Upper lobe of right lung (tissue), 1 donor: ENCODE results near the gene TFCP2. TPM values are rescaled to one million over a fixed set of nuclear protein-coding genes. Genes with fewer than 3 reads are reported as not detected.
A peak's percentile ranks its signal among the peaks of the same experiment; 100 is the strongest.

Source experiments
- ATAC-seq: fragments of 200-7000 bp; cut with Tn5 transposase; one replicate; pipeline ENCODE4 v1.9.1; 2020; ENCODE audit warnings: mild to moderate bottlenecking, moderate library complexity
- DNase-seq: peaks from one replicate; pipeline ENCODE4 v3.0.0-alpha.2; 2020
- H3K27ac ChIP-seq: fragments of 200-600 bp; one replicate; pipeline ENCODE4 v1.8.0; 2022
- H3K27me3 ChIP-seq: fragments of 200-600 bp; one replicate; pipeline ENCODE4 v1.8.0; 2022; ENCODE audit warnings: mild to moderate bottlenecking
- H3K36me3 ChIP-seq: fragments of 200-600 bp; one replicate; pipeline ENCODE4 v1.8.0; 2022
- H3K4me1 ChIP-seq: fragments of 200-600 bp; one replicate; pipeline ENCODE4 v1.8.0; 2022
- H3K4me3 ChIP-seq: fragments of 200-600 bp; one replicate; pipeline ENCODE4 v1.8.0; 2022; ENCODE audit warnings: mild to moderate bottlenecking
- H3K9me3 ChIP-seq: fragments of 200-600 bp; one replicate; pipeline ENCODE4 v1.8.0; 2022
- intact Hi-C: fragments of 100-400 bp; cut with DNase I; formaldehyde crosslinking; loops from one replicate; pipeline ENCODE4 v1.11.0; 2022
- total RNA-seq: library from RNA; stranded (reverse); fragmentation: NEBNext Ultra II Directional; extraction: Animal tissue kit (Norgen Biotek cat#: 25700); gene quantifications from one replicate; pipeline ENCODE4 v1.2.1, GENCODE V29; 2021
- TF ChIP-seq, protein P1 (sequence below): fragments of 200-600 bp; IDR thresholded peaks from one replicate; pipeline ENCODE4 v1.8.0; 2022; ENCODE audit warnings: antibody characterized with exemption
- donor health status: DM: no; HTN: yes; CAD: no; lungs with severe emphysema.

The TFCP2 gene
- total RNA-seq, 1 donor from 2014 or later, result 25.0 TPM

DNA sequence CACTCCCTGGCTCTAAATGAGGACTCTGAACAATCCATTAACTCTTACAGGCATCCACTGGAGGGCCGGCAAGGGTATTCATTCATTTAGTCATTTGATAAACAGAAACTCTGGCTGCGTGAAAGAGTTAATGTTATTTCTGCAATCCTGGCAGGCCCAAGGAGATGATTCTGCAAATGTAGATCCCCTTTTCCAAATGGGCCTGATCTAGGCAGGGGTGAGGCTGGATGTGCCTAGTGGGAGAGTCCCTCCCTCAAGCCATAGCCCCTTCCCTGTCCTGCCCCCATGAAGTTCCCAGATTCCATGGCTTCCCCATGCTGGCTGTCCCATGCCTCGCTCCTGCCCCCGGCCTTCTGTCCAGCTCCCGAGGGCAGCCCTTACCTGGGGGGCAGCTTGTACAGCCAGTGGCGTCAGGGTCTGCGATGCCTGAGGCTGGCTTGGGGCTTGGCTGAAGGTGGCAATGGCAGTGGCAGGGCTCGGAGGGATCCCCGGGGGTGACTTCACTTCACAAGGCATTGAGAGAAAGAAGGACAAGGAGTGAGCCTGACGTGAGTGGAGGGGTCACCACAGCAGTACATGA lies 26.5 kb upstream of the TFCP2 start:
- Histone ChIP-seq H3K27ac (no peak overlapping the region), H3K36me3 (no peaks in the 10 kb centered on the region), H3K27me3 (no peaks in the 10 kb centered on the region), H3K4me3 (no peak overlapping the region), H3K9me3 (no peaks in the 10 kb centered on the region), H3K4me1 (no peaks in the 10 kb centered on the region)
- ATAC-seq, result no peak
- no peak for DNase-seq
- intact Hi-C loops, result no loop called here
- TF ChIP-seq, protein P1, sequence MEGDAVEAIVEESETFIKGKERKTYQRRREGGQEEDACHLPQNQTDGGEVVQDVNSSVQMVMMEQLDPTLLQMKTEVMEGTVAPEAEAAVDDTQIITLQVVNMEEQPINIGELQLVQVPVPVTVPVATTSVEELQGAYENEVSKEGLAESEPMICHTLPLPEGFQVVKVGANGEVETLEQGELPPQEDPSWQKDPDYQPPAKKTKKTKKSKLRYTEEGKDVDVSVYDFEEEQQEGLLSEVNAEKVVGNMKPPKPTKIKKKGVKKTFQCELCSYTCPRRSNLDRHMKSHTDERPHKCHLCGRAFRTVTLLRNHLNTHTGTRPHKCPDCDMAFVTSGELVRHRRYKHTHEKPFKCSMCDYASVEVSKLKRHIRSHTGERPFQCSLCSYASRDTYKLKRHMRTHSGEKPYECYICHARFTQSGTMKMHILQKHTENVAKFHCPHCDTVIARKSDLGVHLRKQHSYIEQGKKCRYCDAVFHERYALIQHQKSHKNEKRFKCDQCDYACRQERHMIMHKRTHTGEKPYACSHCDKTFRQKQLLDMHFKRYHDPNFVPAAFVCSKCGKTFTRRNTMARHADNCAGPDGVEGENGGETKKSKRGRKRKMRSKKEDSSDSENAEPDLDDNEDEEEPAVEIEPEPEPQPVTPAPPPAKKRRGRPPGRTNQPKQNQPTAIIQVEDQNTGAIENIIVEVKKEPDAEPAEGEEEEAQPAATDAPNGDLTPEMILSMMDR, result no peak

DNA sequence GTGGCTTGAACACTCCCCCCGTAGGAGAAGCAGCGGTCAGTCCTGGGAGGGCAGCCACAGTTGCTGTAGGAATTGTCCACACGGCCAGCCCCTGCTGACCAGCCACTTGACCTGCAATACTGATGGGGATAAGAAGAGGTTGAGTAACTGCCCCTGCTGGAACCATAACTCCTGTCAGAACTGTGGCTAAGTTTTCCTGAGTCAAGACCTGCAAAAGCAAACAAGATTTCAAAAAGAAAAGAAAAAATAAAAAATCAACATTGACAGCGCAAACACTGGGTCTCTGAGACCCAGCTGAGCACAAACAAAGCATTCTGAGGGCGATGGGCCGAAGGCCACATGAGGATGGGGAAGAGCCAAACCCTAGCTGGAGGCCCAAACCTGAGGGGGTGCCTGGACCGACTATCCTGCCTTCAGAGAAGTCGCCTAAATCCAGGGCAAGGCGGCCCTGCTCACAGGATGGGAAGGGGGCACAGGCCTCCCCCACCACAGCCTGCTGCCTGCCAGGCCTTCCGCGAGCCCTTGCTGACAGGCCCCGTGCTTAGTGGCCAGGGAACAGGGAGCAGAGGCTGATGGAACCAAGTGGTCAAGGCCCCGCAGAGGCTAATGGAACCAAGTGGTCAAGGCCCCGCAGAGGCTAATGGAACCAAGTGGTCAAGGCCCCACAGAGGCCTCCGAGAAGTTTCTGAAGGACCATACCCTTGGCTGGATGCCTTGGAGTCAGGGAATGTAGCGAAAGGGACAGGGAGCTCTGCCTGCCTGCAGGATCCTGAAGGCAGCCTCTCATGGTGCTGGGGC lies 25.8 kb upstream of the TFCP2 start:
- TF ChIP-seq, protein P1, result no peak
- peak; percentile 7 for ATAC-seq
- H3K4me3 ChIP-seq, result no peak overlapping the region
- H3K36me3 ChIP-seq, result no peaks in the 10 kb centered on the region
- intact Hi-C loops, result no loop called here
- H3K27me3 ChIP-seq, result no peaks in the 10 kb centered on the region
- DNase-seq, result no peak
- no peaks in the 10 kb centered on the region for H3K4me1 ChIP-seq
- H3K27ac ChIP-seq, result no peak overlapping the region
- H3K9me3 ChIP-seq, result no peaks in the 10 kb centered on the region

DNA sequence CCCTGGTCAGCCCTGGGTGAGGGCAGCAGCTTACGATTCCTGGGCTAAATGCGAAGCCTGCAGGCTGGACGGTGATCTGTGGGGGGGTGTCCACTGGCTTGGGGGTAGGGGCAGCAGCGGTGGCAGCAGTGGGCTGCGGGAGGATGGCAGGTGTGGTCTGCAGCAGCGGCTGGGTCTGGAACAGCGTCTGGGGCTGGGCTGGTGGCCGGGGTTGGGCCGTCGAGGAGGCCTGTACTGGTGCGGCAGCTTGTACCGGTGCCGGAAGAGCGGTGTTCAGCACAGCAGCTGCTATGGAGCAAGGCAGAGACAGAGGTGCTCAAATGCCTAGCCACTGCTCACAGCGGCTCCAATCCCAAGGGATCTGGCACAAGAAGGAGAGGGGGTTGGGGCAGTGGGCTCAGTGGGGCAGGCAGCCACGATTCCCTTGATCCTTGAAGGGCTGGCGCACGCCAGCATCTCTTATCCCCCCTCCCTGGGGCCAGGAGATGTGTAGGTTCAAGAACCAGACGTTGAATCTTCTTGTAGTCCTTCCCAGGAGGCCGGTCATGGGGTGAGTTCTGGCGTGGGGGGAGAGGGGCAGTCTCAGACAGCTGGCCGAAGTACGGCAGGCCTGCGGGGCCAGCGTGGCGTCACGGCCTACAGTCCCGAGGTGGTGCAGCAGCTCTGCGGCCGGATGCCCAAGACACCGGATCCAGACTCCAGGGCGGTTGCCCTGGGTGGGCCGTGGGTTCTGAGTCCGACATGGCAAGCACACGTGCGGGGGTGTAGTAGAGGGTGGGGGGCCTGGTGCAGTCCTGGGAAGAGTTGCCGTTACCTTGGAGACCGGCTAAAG lies 25.0 kb upstream of the TFCP2 start:
- H3K4me1 ChIP-seq, result no peaks in the 10 kb centered on the region
- no peaks in the 10 kb centered on the region for H3K27me3 ChIP-seq
- intact Hi-C loops, result no loop called here
- TF ChIP-seq, protein P1, result no peak
- DNase-seq (no peak), ATAC-seq (no peak)
- no peaks in the 10 kb centered on the region for H3K36me3 ChIP-seq
- H3K9me3 ChIP-seq, result no peaks in the 10 kb centered on the region
- H3K4me3 ChIP-seq, result no peak overlapping the region
- H3K27ac ChIP-seq, result no peak overlapping the region

DNA sequence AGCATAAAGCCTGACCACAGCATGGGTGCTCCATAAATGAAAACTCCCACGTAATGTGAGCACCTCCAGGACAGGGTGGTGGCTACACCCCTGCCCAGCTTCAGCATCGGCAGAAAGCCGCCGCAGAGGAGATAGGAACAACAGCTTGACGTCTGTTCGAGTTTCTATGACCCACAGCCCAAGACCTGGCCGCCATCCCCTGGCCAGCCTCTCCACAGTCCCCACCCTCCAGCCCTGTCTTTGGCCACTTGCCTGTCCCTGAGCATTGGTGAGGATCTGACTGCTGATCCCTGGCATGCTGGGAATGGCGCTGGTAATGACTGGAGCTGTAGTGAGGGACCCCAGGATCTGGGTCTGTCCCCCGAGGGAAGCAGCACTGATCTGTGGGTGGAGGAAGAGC lies 23.6 kb upstream of the TFCP2 start:
- Histone ChIP-seq H3K9me3 (no peaks in the 10 kb centered on the region), H3K4me3 (no peak overlapping the region), H3K4me1 (no peaks in the 10 kb centered on the region), H3K36me3 (no peaks in the 10 kb centered on the region), H3K27ac (no peak overlapping the region), H3K27me3 (no peaks in the 10 kb centered on the region)
- ATAC-seq (no peak), DNase-seq (no peak)
- TF ChIP-seq, protein P1, result no peak
- intact Hi-C loops, result no loop called here

DNA sequence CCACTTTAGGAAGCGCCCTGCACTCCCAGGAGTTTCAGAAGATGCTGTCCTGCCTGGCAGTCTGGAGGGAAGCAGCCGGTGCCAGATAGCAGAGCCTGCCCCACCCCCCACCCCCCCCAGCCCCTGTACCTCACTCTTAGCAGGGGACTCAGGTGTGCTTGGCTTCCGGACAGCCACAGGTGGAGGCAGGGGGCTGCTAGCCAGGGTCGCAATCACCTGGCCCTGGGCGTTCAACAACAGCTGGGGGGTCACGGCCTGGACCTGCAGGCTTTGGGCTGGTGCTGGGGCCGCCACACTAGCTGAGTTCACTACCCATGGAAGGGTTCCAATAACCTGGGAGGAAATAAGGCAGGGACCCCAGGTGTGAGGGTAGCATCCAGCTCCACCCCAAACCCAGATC lies 22.9 kb upstream of the TFCP2 start:
- DNase-seq (no peak), ATAC-seq (no peak)
- no peaks in the 10 kb centered on the region for H3K27me3 ChIP-seq

More for the DNA sequence above, 22.9 kb upstream of the TFCP2 start:
- intact Hi-C loops, result no loop called here
- H3K27ac ChIP-seq, result no peak overlapping the region
- TF ChIP-seq, protein P1, result no peak
- H3K36me3 ChIP-seq, result peaks cover 5% of the 10 kb centered on the region
- H3K4me3 ChIP-seq, result no peak overlapping the region
- no peaks in the 10 kb centered on the region for H3K4me1 ChIP-seq
- H3K9me3 ChIP-seq, result no peaks in the 10 kb centered on the region
